Tibial nerve (tissue), 4 donors: ENCODE data around the gene SLC9A1. TPM values are rescaled to one million over a fixed set of nuclear protein-coding genes. Genes with fewer than 3 reads are reported as not detected.

ENCODE experiments used
- DNase-seq, 2 donors: peaks; one replicate each; pipeline ENCODE4 v3.0.0-alpha.2; 2019; ENCODE audit warnings: low spot score in 2 of 2
- H3K27ac ChIP-seq, 4 donors: fragments of 200-600 bp; sonication (generic) in 3 of 4; one replicate each; pipeline ENCODE4 v1.5.1; 2017 to 2019; ENCODE audit warnings: mild to moderate bottlenecking in 1 of 4
- H3K27me3 ChIP-seq, 2 donors: fragments of 200-600 bp; sonication (generic) in 1 of 2; one replicate each; pipeline versions ENCODE4 v1.5.1 to v1.6.0; 2017 to 2019
- H3K36me3 ChIP-seq, 3 donors: fragments of 200-600 bp; sonication (generic); one replicate each; pipeline ENCODE4 v1.5.1; 2018 to 2019
- H3K4me1 ChIP-seq, 4 donors: fragments of 200-600 bp; sonication (generic) in 3 of 4; one replicate each; pipeline ENCODE4 v1.5.1; 2017 to 2019
- H3K4me3 ChIP-seq, 4 donors: fragments of 200-600 bp; sonication (generic) in 3 of 4; one replicate each; pipeline ENCODE4 v1.5.1; 2017 to 2019; ENCODE audit warnings: mild to moderate bottlenecking in 1 of 4, moderate library complexity in 1 of 4
- H3K9me3 ChIP-seq, 4 donors: fragments of 200-600 bp; sonication (generic) in 3 of 4; one replicate each; pipeline ENCODE4 v1.5.1; 2017 to 2019
- EP300 ChIP-seq, 2 donors: sonication (generic); formaldehyde crosslinking; IDR thresholded peaks; one replicate each; pipeline ENCODE4 v1.6.1; 2017; ENCODE audit warnings: antibody characterized with exemption in 2 of 2, mild to moderate bottlenecking in 1 of 2
- POLR2A ChIP-seq, 2 donors: fragments of 450-650 bp; IDR thresholded peaks; one replicate each; pipeline ENCODE4 v1.6.1; 2017; ENCODE audit warnings: antibody characterized with exemption in 2 of 2, mild to moderate bottlenecking in 2 of 2, moderate library complexity in 2 of 2
- WGBS, 2 donors: methylation state at CpG; one replicate each; pipeline ENCODE4 v1.1.5; 2018; 5-methylcytosine and 5-hydroxymethylcytosine counted together
- total RNA-seq, 4 donors: library from RNA; depleted of rRNA; stranded (reverse); fragments of >200 nt; gene quantifications; one replicate each; pipeline ENCODE4 v1.1.0, GENCODE V29; 2016
- TF ChIP-seq, protein P1 (sequence below), 5 experiments: fragments of 200-600 bp in 3 of 5; fragments of 450-650 bp in 2 of 5; sonication (generic) in 3 of 5; IDR thresholded peaks; one replicate each; pipeline ENCODE4 v1.5.1; 2016 to 2019; ENCODE audit warnings: antibody characterized with exemption in 5 of 5, mild to moderate bottlenecking in 3 of 5, moderate library complexity in 2 of 5

SLC9A1 gene
- total RNA-seq, 4 donors from 2014 or later, result 5.9 to 21.9 (median 7.8) TPM

DNA sequence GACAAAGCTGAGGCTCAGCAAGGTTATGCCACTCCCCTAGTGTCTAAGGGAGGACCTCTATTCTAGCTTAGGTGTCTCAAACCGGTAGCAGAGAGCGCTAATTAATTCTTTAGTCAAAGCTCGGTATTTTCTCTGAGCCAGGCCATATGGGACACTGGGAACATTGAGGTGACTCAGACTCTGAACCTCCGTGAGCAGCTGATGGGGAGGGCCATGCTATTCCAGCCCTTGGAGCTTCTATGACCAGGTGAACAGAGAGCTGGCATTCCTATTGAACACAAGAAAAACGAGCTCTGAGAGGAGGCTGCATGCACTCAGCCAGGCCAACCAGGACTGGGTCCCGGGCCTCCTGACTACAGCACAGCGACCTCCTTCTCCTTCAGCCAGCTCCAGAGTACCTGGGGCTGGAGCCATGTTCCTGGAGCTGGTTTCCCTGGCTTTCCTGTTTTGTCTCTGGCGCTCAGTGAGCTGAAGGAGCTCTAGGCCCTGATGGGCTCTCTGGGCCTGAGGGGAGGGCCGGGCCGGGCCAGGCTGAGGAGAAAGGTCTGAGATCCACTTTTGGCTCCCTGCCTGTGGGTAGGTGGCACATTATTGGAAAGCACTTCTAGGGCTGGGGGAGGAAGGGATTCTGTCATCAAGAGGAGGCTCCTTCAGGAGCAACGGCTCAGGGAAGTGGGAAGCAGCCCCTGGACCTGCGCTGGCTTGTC, 37.0 kb downstream of the SLC9A1 start:
- Histone ChIP-seq H3K4me3 (no peak overlapping the region), H3K27me3 (no peaks in the 10 kb centered on the region), H3K36me3 (peaks cover 0 to 10% (median 0%) of the 10 kb centered on the region in 3 donors), H3K27ac (peak overlapping the region in 3 of 4 donors; percentile 62 to 73 (median 70)), H3K9me3 (no peaks in the 10 kb centered on the region), H3K4me1 (peaks cover 0 to 42% (median 20%) of the 10 kb centered on the region in 4 donors)
- no peak for TF ChIP-seq EP300 (IDR thresholded peaks at IDR 0.05)
- TF ChIP-seq, protein P1, sequence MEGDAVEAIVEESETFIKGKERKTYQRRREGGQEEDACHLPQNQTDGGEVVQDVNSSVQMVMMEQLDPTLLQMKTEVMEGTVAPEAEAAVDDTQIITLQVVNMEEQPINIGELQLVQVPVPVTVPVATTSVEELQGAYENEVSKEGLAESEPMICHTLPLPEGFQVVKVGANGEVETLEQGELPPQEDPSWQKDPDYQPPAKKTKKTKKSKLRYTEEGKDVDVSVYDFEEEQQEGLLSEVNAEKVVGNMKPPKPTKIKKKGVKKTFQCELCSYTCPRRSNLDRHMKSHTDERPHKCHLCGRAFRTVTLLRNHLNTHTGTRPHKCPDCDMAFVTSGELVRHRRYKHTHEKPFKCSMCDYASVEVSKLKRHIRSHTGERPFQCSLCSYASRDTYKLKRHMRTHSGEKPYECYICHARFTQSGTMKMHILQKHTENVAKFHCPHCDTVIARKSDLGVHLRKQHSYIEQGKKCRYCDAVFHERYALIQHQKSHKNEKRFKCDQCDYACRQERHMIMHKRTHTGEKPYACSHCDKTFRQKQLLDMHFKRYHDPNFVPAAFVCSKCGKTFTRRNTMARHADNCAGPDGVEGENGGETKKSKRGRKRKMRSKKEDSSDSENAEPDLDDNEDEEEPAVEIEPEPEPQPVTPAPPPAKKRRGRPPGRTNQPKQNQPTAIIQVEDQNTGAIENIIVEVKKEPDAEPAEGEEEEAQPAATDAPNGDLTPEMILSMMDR (IDR thresholded peaks at IDR 0.05), result no peak
- no peak for TF ChIP-seq POLR2A (IDR thresholded peaks at IDR 0.05)
- no peak for DNase-seq
- 79% methylated on average over 9 to 12 of the region's 12 CpGs for WGBS, 2 donors

DNA sequence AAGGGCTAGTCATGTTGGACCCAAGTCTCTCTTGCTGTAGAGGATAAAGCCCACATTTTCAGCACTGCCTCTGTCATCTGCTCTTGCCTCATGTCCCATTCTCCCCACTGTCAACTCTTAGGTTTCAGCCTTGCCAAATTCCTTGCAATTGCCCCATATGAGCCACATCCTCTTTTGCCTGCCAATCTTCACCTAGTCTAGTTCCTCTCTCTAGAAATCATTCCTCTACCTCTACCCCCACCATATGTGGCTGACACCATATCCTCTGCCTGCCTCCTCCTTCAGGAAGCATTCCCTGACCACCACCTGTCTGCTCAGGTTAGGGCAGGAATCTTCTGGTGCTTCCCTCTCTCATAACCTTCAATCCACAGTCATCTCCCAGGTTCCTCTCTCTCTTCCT, 38.2 kb downstream of the SLC9A1 start:
- Histone ChIP-seq H3K27me3 (no peaks in the 10 kb centered on the region), H3K36me3 (peaks cover 0 to 10% (median 0%) of the 10 kb centered on the region in 3 donors), H3K4me3 (no peak overlapping the region), H3K27ac (no peak overlapping the region), H3K4me1 (peaks cover 0 to 46% (median 24%) of the 10 kb centered on the region in 4 donors), H3K9me3 (no peaks in the 10 kb centered on the region)
- no peak for TF ChIP-seq POLR2A (IDR thresholded peaks at IDR 0.05)
- peak in 1 of 2 donors; percentile 50 for TF ChIP-seq EP300 (IDR thresholded peaks at IDR 0.05)
- DNase-seq, result no peak

GRCh38 chr1:27116232-27116631, 38.7 kb downstream of the SLC9A1 start:
- H3K36me3 ChIP-seq, result peaks cover 0 to 10% (median 0%) of the 10 kb centered on the region in 3 donors
- no peak overlapping the region for H3K4me3 ChIP-seq
- no peak overlapping the region for H3K27ac ChIP-seq
- peaks cover 0 to 47% (median 27%) of the 10 kb centered on the region in 4 donors for H3K4me1 ChIP-seq
- H3K9me3 ChIP-seq, result no peaks in the 10 kb centered on the region
- no peaks in the 10 kb centered on the region for H3K27me3 ChIP-seq
- DNase-seq, result peak in 1 of 2 donors; percentile 35
- 90 to 93% methylated on average over 3 of the region's 3 CpGs for WGBS, 2 donors
- TF ChIP-seq, protein P1 (IDR thresholded peaks at IDR 0.05), result no peak
- TF ChIP-seq POLR2A (IDR thresholded peaks at IDR 0.05) (no peak), EP300 (IDR thresholded peaks at IDR 0.05) (no peak)

- DNase-seq, result no peak
- TF ChIP-seq, protein P1 (IDR thresholded peaks at IDR 0.05), result no peak
- TF ChIP-seq POLR2A (IDR thresholded peaks at IDR 0.05), result no peak
- TF ChIP-seq EP300 (IDR thresholded peaks at IDR 0.05), result no peak
- no peak overlapping the region for H3K27ac ChIP-seq
- H3K9me3 ChIP-seq, result no peaks in the 10 kb centered on the region
- peaks cover 0 to 41% (median 24%) of the 10 kb centered on the region in 4 donors for H3K4me1 ChIP-seq
- peaks cover 0 to 14% (median 0%) of the 10 kb centered on the region in 3 donors for H3K36me3 ChIP-seq
- H3K27me3 ChIP-seq, result no peaks in the 10 kb centered on the region
- 82 to 87% methylated on average over 5 of the region's 5 CpGs for WGBS, 2 donors
- H3K4me3 ChIP-seq, result no peak overlapping the region
Observed at GRCh38 chr1:27114546-27114945, 40.4 kb downstream of the SLC9A1 start.

- WGBS, 2 donors, result 88 to 92% methylated on average over 22 of the region's 22 CpGs
- H3K27me3 ChIP-seq, result no peaks in the 10 kb centered on the region
- H3K4me3 ChIP-seq, result no peak overlapping the region
- peaks cover 0 to 20% (median 0%) of the 10 kb centered on the region in 3 donors for H3K36me3 ChIP-seq
- no peak overlapping the region for H3K27ac ChIP-seq
- peaks cover 0 to 34% (median 23%) of the 10 kb centered on the region in 4 donors for H3K4me1 ChIP-seq
- TF ChIP-seq EP300 (IDR thresholded peaks at IDR 0.05) (no peak), POLR2A (IDR thresholded peaks at IDR 0.05) (no peak)
- TF ChIP-seq, protein P1 (IDR thresholded peaks at IDR 0.05), result no peak
- DNase-seq, result no peak
- H3K9me3 ChIP-seq, result no peaks in the 10 kb centered on the region
Observed at GRCh38 chr1:27113861-27114260, 41.1 kb downstream of the SLC9A1 start.
